Left ventricle myocardium inferior (tissue), 1 donor: Measurements from ENCODE around the gene ARHGAP11A. TPM values are rescaled to one million over a fixed set of nuclear protein-coding genes. Genes with fewer than 3 reads are reported as not detected.

ENCODE experiments used
- DNase-seq: peaks from one replicate; pipeline ENCODE4 v3.0.0-alpha.2; 2020
- H3K27ac ChIP-seq: fragments of 200-600 bp; replicated peaks from 2 replicates; pipeline ENCODE4 v1.8.0; 2021
- H3K27me3 ChIP-seq: fragments of 200-600 bp; 2 replicates; pipeline ENCODE4 v1.8.0; 2021; ENCODE audit warnings: low read depth
- H3K36me3 ChIP-seq: fragments of 200-600 bp; 2 replicates; pipeline ENCODE4 v1.8.0; 2021
- H3K4me1 ChIP-seq: fragments of 200-600 bp; 2 replicates; pipeline ENCODE4 v1.8.0; 2021
- H3K4me3 ChIP-seq: fragments of 200-600 bp; 2 replicates; pipeline ENCODE4 v1.8.0; 2021; ENCODE audit warnings: mild to moderate bottlenecking, moderate library complexity
- H3K9me3 ChIP-seq: fragments of 200-600 bp; replicated peaks from 2 replicates; pipeline ENCODE4 v1.8.0; 2021
- CTCF ChIP-seq: fragments of 200-600 bp; IDR thresholded peaks from 2 replicates; pipeline ENCODE4 v1.8.0; 2021; ENCODE audit warnings: antibody characterized with exemption, mild to moderate bottlenecking, borderline replicate concordance
- intact Hi-C: fragments of 100-400 bp; cut with micrococcal nuclease; formaldehyde crosslinking; loops from one replicate; pipeline ENCODE4 v1.11.0; 2022
- total RNA-seq: library from RNA; stranded (reverse); fragmentation: NEBNext Ultra II Directional; extraction: Animal tissue kit (Norgen Biotek cat#: 25700); gene quantifications from one replicate; pipeline ENCODE4 v1.2.1, GENCODE V29; 2021
- donor health status: DM: no; HTN: yes; CAD: no; lungs with severe emphysema.

ARHGAP11A gene
- total RNA-seq, 1 donor from 2014 or later: 2.5 TPM

- H3K4me3 ChIP-seq: no peak overlapping the region
Observed at GRCh38 chr15:32663671-32664070, 48.4 kb downstream of the ARHGAP11A start.

GRCh38 chr15:32664796-32665195 is 49.5 kb downstream of the ARHGAP11A start:
- Histone ChIP-seq H3K27ac (no peak overlapping the region), H3K36me3 (no peaks in the 10 kb centered on the region), H3K4me3 (no peak overlapping the region), H3K9me3 (no peaks in the 10 kb centered on the region), H3K4me1 (no peaks in the 10 kb centered on the region), H3K27me3 (no peaks in the 10 kb centered on the region)
- DNase-seq: no peak
- intact Hi-C loops: loop anchor here (5.0 to 10.0 kb wide), 2 partner anchors 270 to 333 kb away; no protein-coding TSS in a partner anchor
- TF ChIP-seq CTCF: no peak

More at GRCh38 chr15:32663671-32664070, 48.4 kb downstream of the ARHGAP11A start:
- Histone ChIP-seq H3K27me3 (no peaks in the 10 kb centered on the region), H3K9me3 (no peaks in the 10 kb centered on the region), H3K27ac (no peak overlapping the region), H3K4me1 (peaks cover 3% of the 10 kb centered on the region), H3K36me3 (no peaks in the 10 kb centered on the region)
- no peak for DNase-seq
- intact Hi-C loops: loop anchor here (5.0 to 10.0 kb wide), 2 partner anchors 271 to 334 kb away; no protein-coding TSS in a partner anchor
- no peak for TF ChIP-seq CTCF

GRCh38 chr15:32667321-32667720 is 52.0 kb downstream of the ARHGAP11A start:
- TF ChIP-seq CTCF: no peak
- Histone ChIP-seq H3K27ac (no peak overlapping the region), H3K4me1 (no peaks in the 10 kb centered on the region), H3K9me3 (no peaks in the 10 kb centered on the region), H3K27me3 (peaks cover 5% of the 10 kb centered on the region), H3K36me3 (no peaks in the 10 kb centered on the region), H3K4me3 (no peak overlapping the region)
- intact Hi-C loops: loop anchor here (10.0 kb wide), 1 partner anchor 267 kb away; no protein-coding TSS in a partner anchor
- no peak for DNase-seq

GRCh38 chr15:32668942-32669341 is 53.6 kb downstream of the ARHGAP11A start:
- intact Hi-C loops: loop anchor here (10.0 kb wide), 1 partner anchor 266 kb away; no protein-coding TSS in a partner anchor
- peaks cover 7% of the 10 kb centered on the region for H3K27me3 ChIP-seq
- no peak for TF ChIP-seq CTCF

GRCh38 chr15:32669896-32670611 is 54.8 kb downstream of the ARHGAP11A start:
- no peaks in the 10 kb centered on the region for H3K9me3 ChIP-seq
- H3K4me3 ChIP-seq: no peak overlapping the region
- H3K27ac ChIP-seq: no peak overlapping the region
- intact Hi-C loops: loop anchor here (10.0 kb wide), 1 partner anchor 265 kb away; no protein-coding TSS in a partner anchor
- TF ChIP-seq CTCF: no peak
- no peaks in the 10 kb centered on the region for H3K4me1 ChIP-seq
- no peak for DNase-seq
- no peaks in the 10 kb centered on the region for H3K36me3 ChIP-seq
- H3K27me3 ChIP-seq: peaks cover 7% of the 10 kb centered on the region

More at GRCh38 chr15:32668942-32669341, 53.6 kb downstream of the ARHGAP11A start:
- H3K27ac ChIP-seq: no peak overlapping the region
- no peaks in the 10 kb centered on the region for H3K36me3 ChIP-seq
- no peak for DNase-seq
- H3K4me1 ChIP-seq: no peaks in the 10 kb centered on the region
- H3K4me3 ChIP-seq: no peak overlapping the region
- no peaks in the 10 kb centered on the region for H3K9me3 ChIP-seq
